HEK293 (cell line): ENCODE data around the gene PIGZ.

Source experiments
- CTCF ChIA-PET: fragments of 350-600 bp; formaldehyde crosslinking; extraction: SDS; loops from one replicate; lab custom pipeline; 2021; ENCODE audit warnings: antibody characterized with exemption; lab: Yijun Ruan, JAX
- POLR2A ChIA-PET: fragments of 300-600 bp; formaldehyde crosslinking; extraction: SDS; loops from one replicate; lab custom pipeline; 2020; ENCODE audit warnings: antibody characterized with exemption, inconsistent platforms; lab: Yijun Ruan, JAX
- H3K27ac ChIP-seq: fragments of 200-500 bp; sonication (Bioruptor generic); 2 replicates; pipeline ENCODE4 v1.5.1; 2014; ENCODE audit warnings: low read depth, low read length, control low read depth, inconsistent platforms; ENCODE audit errors: extremely low read depth
- H3K36me3 ChIP-seq, 2 experiments: fragments of 200-500 bp in 1 of 2; sonication (Bioruptor generic) in 1 of 2; 1 replicate in 1 of 2; 2 replicates in 1 of 2; pipeline ENCODE4 v1.5.1; 2014 to 2017; ENCODE audit warnings: inconsistent platforms in 2 of 2, low read length in 2 of 2; ENCODE audit not compliant: control insufficient read depth in 2 of 2, insufficient read depth in 1 of 2
- H3K4me1 ChIP-seq: fragments of 200-500 bp; sonication (Bioruptor generic); 2 replicates; pipeline ENCODE4 v1.5.1; 2014; ENCODE audit warnings: mild to moderate bottlenecking, low read length, inconsistent platforms; ENCODE audit not compliant: control insufficient read depth, insufficient read depth
- H3K4me3 ChIP-seq: 2 replicates; pipeline ENCODE4 v1.5.1; 2011; ENCODE audit warnings: low read depth, mild to moderate bottlenecking, control low read depth, low read length, moderate library complexity
- H3K9me3 ChIP-seq: fragments of 200-500 bp; sonication (Bioruptor generic); 2 replicates; pipeline ENCODE4 v1.5.1; 2014; ENCODE audit warnings: low read depth, low read length, inconsistent platforms; ENCODE audit not compliant: control insufficient read depth, insufficient read depth
- HOXD13 ChIP-seq: sonication (generic); formaldehyde crosslinking; IDR thresholded peaks from 2 replicates; pipeline ENCODE4 v1.8.0; 2022; ENCODE audit warnings: missing genetic modification reagents, borderline replicate concordance
- KLF1 ChIP-seq: fragments of 450-650 bp; formaldehyde crosslinking; IDR thresholded peaks from 2 replicates; pipeline ENCODE4 v1.5.1; 2016; ENCODE audit warnings: missing biosample characterization, missing genetic modification characterization
- OSR2 ChIP-seq: fragments of 450-650 bp; formaldehyde crosslinking; IDR thresholded peaks from 2 replicates; pipeline ENCODE4 v1.5.1; 2016; ENCODE audit warnings: missing biosample characterization, missing genetic modification characterization
- REPIN1 ChIP-seq: fragments of 450-650 bp; formaldehyde crosslinking; IDR thresholded peaks from 2 replicates; pipeline ENCODE4 v1.5.1; 2017; ENCODE audit warnings: missing biosample characterization, missing genetic modification characterization, low read depth
- SCRT2 ChIP-seq: fragments of 450-650 bp; formaldehyde crosslinking; IDR thresholded peaks from 2 replicates; pipeline ENCODE4 v1.5.1; 2016; ENCODE audit warnings: missing biosample characterization, missing genetic modification characterization
- ZBTB1 ChIP-seq: fragments of 450-650 bp; formaldehyde crosslinking; IDR thresholded peaks from 2 replicates; pipeline ENCODE4 v1.5.1; 2016; ENCODE audit warnings: missing biosample characterization, missing genetic modification characterization
- ZBTB17 ChIP-seq: fragments of 450-650 bp; formaldehyde crosslinking; IDR thresholded peaks from 2 replicates; pipeline ENCODE4 v1.5.1; 2016; ENCODE audit warnings: missing biosample characterization, missing genetic modification characterization
- ZEB2 ChIP-seq: fragments of 450-650 bp; formaldehyde crosslinking; IDR thresholded peaks from 2 replicates; pipeline ENCODE4 v1.5.1; 2016; ENCODE audit warnings: missing biosample characterization, missing genetic modification characterization
- ZNF121 ChIP-seq: fragments of 450-650 bp; formaldehyde crosslinking; IDR thresholded peaks from 2 replicates; pipeline ENCODE4 v1.5.1; 2016; ENCODE audit warnings: missing biosample characterization, missing genetic modification characterization
- ZNF2 ChIP-seq: fragments of 450-650 bp; formaldehyde crosslinking; IDR thresholded peaks from 2 replicates; pipeline ENCODE4 v1.5.1; 2016; ENCODE audit warnings: missing biosample characterization, missing genetic modification characterization
- ZNF211 ChIP-seq: fragments of 450-650 bp; formaldehyde crosslinking; IDR thresholded peaks from 2 replicates; pipeline ENCODE4 v1.5.1; 2016; ENCODE audit warnings: low read depth, missing biosample characterization, missing genetic modification characterization
- ZNF292 ChIP-seq: fragments of 450-650 bp; formaldehyde crosslinking; IDR thresholded peaks from 2 replicates; pipeline ENCODE4 v1.5.1; 2016; ENCODE audit warnings: low read depth, missing biosample characterization, missing genetic modification characterization, borderline replicate concordance
- ZNF529 ChIP-seq: fragments of 450-650 bp; formaldehyde crosslinking; IDR thresholded peaks from 2 replicates; pipeline ENCODE4 v1.5.1; 2017; ENCODE audit warnings: missing genetic modification characterization, missing biosample characterization; ENCODE audit not compliant: insufficient replicate concordance
- ZNF530 ChIP-seq: fragments of 450-650 bp; formaldehyde crosslinking; IDR thresholded peaks from 2 replicates; pipeline ENCODE4 v1.5.1; 2016; ENCODE audit warnings: low read depth, missing biosample characterization, missing genetic modification characterization
- ZNF544 ChIP-seq: fragments of 450-650 bp; formaldehyde crosslinking; IDR thresholded peaks from 2 replicates; pipeline ENCODE4 v1.5.0; 2017; ENCODE audit warnings: missing biosample characterization, missing genetic modification characterization
- ZNF555 ChIP-seq: fragments of 450-650 bp; formaldehyde crosslinking; conservative IDR thresholded peaks from 2 replicates; pipeline ENCODE4 v1.5.1; 2017; ENCODE audit warnings: missing biosample characterization, mild to moderate bottlenecking, missing genetic modification characterization, inconsistent platforms
- ZNF596 ChIP-seq: fragments of 450-650 bp; IDR thresholded peaks from 2 replicates; pipeline ENCODE4 v1.5.0; 2018; ENCODE audit warnings: missing biosample characterization, mild to moderate bottlenecking, missing genetic modification characterization, moderate library complexity
- ZNF747 ChIP-seq: fragments of 450-650 bp; formaldehyde crosslinking; IDR thresholded peaks from 2 replicates; pipeline ENCODE4 v1.5.1; 2016; ENCODE audit warnings: missing biosample characterization, missing genetic modification characterization
- ZNF777 ChIP-seq: fragments of 450-650 bp; formaldehyde crosslinking; IDR thresholded peaks from 2 replicates; pipeline ENCODE4 v1.5.1; 2017; ENCODE audit warnings: missing biosample characterization, missing genetic modification characterization, borderline replicate concordance
- ZNF792 ChIP-seq: fragments of 450-650 bp; formaldehyde crosslinking; IDR thresholded peaks from 2 replicates; pipeline ENCODE4 v1.5.1; 2016; ENCODE audit warnings: missing biosample characterization, missing genetic modification characterization
- ZNF830 ChIP-seq: fragments of 450-650 bp; IDR thresholded peaks from 2 replicates; pipeline ENCODE4 v1.5.0; 2018; ENCODE audit warnings: missing biosample characterization, missing genetic modification characterization, low read depth, mild to moderate bottlenecking, moderate library complexity
- ZXDB ChIP-seq: fragments of 450-650 bp; formaldehyde crosslinking; IDR thresholded peaks from 2 replicates; pipeline ENCODE4 v1.5.1; 2016; ENCODE audit warnings: missing biosample characterization, missing genetic modification characterization
- TF ChIP-seq, protein P1 (sequence below): fragments of 450-650 bp; formaldehyde crosslinking; IDR thresholded peaks from 2 replicates; pipeline ENCODE4 v1.5.1; 2016; ENCODE audit warnings: missing biosample characterization, missing genetic modification characterization, low read depth
- TF ChIP-seq, protein P2 (sequence below): fragments of 450-650 bp; formaldehyde crosslinking; IDR thresholded peaks from 2 replicates; pipeline ENCODE4 v1.5.1; 2016; ENCODE audit warnings: missing biosample characterization, missing genetic modification characterization
- TF ChIP-seq, protein P3 (sequence below): fragments of 450-650 bp; formaldehyde crosslinking; IDR thresholded peaks from 2 replicates; pipeline ENCODE4 v1.5.1; 2016; ENCODE audit warnings: missing biosample characterization, missing genetic modification characterization
- TF ChIP-seq, protein P4 (sequence below): fragments of 450-650 bp; IDR thresholded peaks from 2 replicates; pipeline ENCODE4 v1.5.1; 2018; ENCODE audit warnings: missing biosample characterization, mild to moderate bottlenecking, missing genetic modification characterization

The PIGZ gene

DNA sequence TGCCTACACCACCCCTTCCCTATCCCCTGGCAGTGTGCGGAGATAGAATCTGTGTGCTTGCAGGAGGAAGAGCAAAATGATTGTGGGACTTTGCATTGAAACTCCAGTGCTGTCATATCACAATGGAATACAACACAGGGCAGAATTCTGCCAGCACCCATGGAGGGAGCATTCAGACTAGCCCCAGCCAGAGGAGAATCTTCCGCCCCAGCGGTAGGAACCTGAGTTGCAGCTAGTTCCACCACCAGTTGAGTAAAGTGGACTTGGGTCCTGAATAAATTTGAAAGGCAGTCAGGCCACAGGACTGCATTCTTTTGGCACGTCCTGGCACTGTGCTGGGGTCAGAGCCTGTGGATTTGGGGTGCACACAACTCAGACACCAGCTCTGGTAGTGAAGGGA is 53.8 kb downstream of the PIGZ start:
- H3K9me3 ChIP-seq: no peaks in the 10 kb centered on the region
- H3K4me3 ChIP-seq: no peak overlapping the region
- H3K36me3 ChIP-seq: peaks cover 0 to 13% of the 10 kb centered on the region in 2 experiments; a peak in 1 of 3 replicates
- TF ChIP-seq ZNF830 (tag by site-specific recombination) (no peak), SCRT2 (tag by site-specific recombination) (no peak), ZBTB17 (tag by site-specific recombination) (no peak), REPIN1 (tag by site-specific recombination) (no peak), ZBTB1 (tag by site-specific recombination) (no peak), ZNF529 (no peak)
- TF ChIP-seq, protein P1, sequence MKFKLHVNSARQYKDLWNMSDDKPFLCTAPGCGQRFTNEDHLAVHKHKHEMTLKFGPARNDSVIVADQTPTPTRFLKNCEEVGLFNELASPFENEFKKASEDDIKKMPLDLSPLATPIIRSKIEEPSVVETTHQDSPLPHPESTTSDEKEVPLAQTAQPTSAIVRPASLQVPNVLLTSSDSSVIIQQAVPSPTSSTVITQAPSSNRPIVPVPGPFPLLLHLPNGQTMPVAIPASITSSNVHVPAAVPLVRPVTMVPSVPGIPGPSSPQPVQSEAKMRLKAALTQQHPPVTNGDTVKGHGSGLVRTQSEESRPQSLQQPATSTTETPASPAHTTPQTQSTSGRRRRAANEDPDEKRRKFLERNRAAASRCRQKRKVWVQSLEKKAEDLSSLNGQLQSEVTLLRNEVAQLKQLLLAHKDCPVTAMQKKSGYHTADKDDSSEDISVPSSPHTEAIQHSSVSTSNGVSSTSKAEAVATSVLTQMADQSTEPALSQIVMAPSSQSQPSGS (tag by site-specific recombination): no peak
- TF ChIP-seq, protein P2, sequence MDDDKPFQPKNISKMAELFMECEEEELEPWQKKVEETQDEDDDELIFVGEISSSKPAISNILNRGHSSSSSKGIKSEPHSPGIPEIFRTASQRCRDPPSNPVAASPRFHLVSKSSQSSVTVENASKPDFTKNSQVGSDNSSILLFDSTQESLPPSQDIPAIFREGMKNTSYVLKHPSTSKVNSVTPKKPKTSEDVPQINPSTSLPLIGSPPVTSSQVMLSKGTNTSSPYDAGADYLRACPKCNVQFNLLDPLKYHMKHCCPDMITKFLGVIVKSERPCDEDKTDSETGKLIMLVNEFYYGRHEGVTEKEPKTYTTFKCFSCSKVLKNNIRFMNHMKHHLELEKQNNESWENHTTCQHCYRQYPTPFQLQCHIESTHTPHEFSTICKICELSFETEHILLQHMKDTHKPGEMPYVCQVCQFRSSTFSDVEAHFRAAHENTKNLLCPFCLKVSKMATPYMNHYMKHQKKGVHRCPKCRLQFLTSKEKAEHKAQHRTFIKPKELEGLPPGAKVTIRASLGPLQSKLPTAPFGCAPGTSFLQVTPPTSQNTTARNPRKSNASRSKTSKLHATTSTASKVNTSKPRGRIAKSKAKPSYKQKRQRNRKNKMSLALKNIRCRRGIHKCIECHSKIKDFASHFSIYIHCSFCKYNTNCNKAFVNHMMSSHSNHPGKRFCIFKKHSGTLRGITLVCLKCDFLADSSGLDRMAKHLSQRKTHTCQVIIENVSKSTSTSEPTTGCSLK (tag by site-specific recombination): no peak
- H3K4me1 ChIP-seq: no peaks in the 10 kb centered on the region
- ChIA-PET CTCF (no interaction called here), POLR2A (no interaction called here)
- no peak overlapping the region for H3K27ac ChIP-seq

DNA sequence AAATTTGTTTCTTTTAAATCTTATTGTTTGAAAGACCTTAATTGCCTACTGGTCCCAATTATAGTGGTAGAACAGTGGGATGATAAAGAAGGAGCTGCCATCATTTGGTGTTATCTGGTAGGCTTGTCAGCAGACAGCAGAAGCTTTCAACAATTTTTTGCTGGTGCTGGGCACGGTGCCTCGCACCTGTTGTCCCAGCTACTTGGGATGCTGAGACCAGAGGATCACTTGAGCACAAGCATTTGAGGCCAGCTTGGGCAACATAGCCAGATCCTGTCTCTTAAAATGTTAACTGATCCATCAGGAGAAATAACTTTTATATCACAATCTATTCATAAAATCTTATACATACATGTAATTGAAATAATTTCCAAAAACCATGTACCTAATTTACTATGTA is 64.9 kb downstream of the PIGZ start:
- Histone ChIP-seq H3K36me3 (peaks cover 16 to 72% of the 10 kb centered on the region in 2 experiments), H3K9me3 (no peaks in the 10 kb centered on the region), H3K27ac (no peak overlapping the region), H3K4me1 (no peaks in the 10 kb centered on the region), H3K4me3 (no peak overlapping the region)
- TF ChIP-seq HOXD13 (CRISPR knock-in tag): no peak
- no peak for TF ChIP-seq ZNF530 (tag by site-specific recombination)
- no peak for TF ChIP-seq ZNF555 (tag by site-specific recombination)
- no peak for TF ChIP-seq ZNF544 (tag by site-specific recombination)
- TF ChIP-seq ZNF792 (tag by site-specific recombination): no peak
- TF ChIP-seq KLF1: no peak
- no peak for TF ChIP-seq ZNF292 (tag by site-specific recombination)
- TF ChIP-seq ZNF121 (tag by site-specific recombination): no peak
- CTCF ChIA-PET: interaction anchor here (0.7 kb wide), 1 partner anchor 99 kb away, joined by 3 read pairs; no protein-coding TSS in a partner anchor
- POLR2A ChIA-PET: no interaction called here

DNA sequence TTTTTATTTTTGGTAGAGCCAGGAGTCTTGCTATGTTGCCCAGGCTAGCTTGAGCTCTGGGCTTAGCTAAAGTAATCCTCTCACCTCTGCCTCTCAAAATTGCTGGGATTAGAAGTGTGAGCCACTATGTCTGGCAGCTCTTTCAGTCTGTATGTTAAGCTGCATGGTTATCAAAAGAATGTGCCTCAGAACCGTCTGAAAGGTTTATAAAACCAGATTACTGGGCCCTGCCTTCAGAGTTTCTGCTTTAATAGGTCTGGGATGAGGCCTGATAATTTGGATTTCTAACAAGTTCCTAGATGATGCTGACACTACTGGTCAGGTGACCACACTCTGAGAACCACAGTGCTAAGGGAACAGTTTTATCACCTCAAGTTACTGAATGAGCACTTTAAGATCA is 66.3 kb downstream of the PIGZ start:
- peaks cover 16 to 69% of the 10 kb centered on the region in 2 experiments for H3K36me3 ChIP-seq

DNA sequence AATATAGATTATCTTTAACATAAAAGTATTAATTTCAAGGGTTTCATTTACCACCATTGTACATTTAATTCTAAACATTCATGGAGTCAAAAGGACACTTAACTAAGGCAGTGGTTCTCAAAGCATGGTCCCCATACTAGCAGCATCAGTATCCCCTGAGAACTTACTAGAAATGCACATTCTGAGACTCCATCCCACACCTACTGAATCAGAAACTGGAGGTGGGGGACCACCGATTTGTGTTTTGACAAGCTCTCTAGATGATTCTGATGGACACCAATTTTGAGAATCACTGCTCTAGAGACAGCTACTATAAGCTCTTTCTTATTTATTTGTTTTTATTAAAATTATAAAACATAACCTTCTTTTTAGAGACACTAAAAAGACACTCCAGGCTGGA is 66.9 kb downstream of the PIGZ start:
- Histone ChIP-seq H3K36me3 (peaks cover 16 to 64% of the 10 kb centered on the region in 2 experiments), H3K9me3 (no peaks in the 10 kb centered on the region), H3K4me3 (no peak overlapping the region), H3K4me1 (no peaks in the 10 kb centered on the region), H3K27ac (no peak overlapping the region)
- POLR2A ChIA-PET: no interaction called here
- CTCF ChIA-PET: no interaction called here
- TF ChIP-seq ZNF777 (tag by site-specific recombination) (no peak), ZNF211 (tag by site-specific recombination) (no peak), KLF1 (no peak), ZXDB (no peak), ZNF2 (tag by site-specific recombination) (no peak), ZNF596 (tag by site-specific recombination) (no peak), ZEB2 (tag by site-specific recombination) (no peak)
- TF ChIP-seq, protein P3, sequence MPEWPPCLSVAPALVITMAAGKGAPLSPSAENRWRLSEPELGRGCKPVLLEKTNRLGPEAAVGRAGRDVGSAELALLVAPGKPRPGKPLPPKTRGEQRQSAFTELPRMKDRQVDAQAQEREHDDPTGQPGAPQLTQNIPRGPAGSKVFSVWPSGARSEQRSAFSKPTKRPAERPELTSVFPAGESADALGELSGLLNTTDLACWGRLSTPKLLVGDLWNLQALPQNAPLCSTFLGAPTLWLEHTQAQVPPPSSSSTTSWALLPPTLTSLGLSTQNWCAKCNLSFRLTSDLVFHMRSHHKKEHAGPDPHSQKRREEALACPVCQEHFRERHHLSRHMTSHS (tag by site-specific recombination): no peak
- TF ChIP-seq, protein P4, sequence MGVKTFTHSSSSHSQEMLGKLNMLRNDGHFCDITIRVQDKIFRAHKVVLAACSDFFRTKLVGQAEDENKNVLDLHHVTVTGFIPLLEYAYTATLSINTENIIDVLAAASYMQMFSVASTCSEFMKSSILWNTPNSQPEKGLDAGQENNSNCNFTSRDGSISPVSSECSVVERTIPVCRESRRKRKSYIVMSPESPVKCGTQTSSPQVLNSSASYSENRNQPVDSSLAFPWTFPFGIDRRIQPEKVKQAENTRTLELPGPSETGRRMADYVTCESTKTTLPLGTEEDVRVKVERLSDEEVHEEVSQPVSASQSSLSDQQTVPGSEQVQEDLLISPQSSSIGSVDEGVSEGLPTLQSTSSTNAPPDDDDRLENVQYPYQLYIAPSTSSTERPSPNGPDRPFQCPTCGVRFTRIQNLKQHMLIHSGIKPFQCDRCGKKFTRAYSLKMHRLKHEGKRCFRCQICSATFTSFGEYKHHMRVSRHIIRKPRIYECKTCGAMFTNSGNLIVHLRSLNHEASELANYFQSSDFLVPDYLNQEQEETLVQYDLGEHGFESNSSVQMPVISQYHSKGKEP (tag by site-specific recombination): no peak

More for the DNA sequence above, 66.3 kb downstream of the PIGZ start:
- ChIA-PET CTCF (no interaction called here), POLR2A (no interaction called here)
- H3K9me3 ChIP-seq: no peaks in the 10 kb centered on the region
- H3K27ac ChIP-seq: no peak overlapping the region
- no peak overlapping the region for H3K4me3 ChIP-seq
- no peaks in the 10 kb centered on the region for H3K4me1 ChIP-seq
- TF ChIP-seq OSR2 (tag by site-specific recombination) (no peak), ZNF747 (tag by site-specific recombination) (no peak)
- TF ChIP-seq, all 188 proteins: peak for 0
